ENCODE measurements around the gene VWF.

The VWF gene

DNA sequence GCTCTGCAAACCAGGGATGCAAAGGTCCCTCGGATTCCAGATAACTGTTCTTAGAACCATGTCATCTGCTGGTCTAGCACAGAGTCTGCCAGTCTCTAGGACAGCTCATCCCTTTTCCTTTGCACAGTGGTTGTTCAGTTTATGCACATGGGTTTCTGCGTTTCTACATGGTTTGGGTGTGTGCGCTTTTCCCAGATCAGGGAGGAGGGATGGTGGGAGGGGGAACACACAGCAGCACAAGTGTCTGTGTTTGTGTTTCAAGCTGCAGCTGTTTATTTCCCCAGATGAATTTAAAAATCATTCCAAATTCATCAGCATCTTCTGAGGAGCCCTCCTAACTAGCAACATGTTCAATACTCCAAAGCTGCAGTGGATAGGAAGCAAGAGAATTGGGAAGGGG is 224.8 kb downstream of the VWF start:
- in situ Hi-C loops (cut with MboI; ENCODE audit: low sequenced_read_pairs), result no loop called here

DNA sequence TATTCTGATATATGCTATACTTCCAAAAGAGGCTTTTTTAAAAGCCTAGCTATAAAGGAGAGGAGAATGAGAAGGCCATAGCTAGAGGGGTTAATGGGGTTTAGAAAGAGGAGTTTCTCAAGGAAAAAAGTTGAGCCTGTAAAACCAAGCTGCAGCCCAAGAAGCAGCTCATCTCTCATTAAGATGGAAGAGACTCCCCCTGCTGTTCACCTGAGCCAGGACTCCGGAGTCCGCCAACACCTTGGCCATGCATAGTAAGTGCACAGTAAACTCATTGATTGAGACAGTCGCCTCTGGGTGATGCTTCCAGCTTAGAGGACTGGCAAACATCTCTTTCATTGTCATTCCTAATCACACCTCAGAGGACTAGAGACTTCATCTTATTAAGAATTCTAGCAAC is 225.6 kb downstream of the VWF start:
- in situ Hi-C loops (cut with MboI; ENCODE audit: low sequenced_read_pairs), result no loop called here
